GM12875 (cell line): ENCODE results near the gene DNM3.

ENCODE experiments used
- H3K4me3 ChIP-seq: one replicate; pipeline ENCODE4 v1.5.1; 2011; ENCODE audit warnings: low read depth, low read length, control low read depth
- TF ChIP-seq, protein P1 (sequence below): IDR thresholded peaks from 2 replicates; pipeline ENCODE4 v1.5.1; 2011; ENCODE audit warnings: low read depth, mild to moderate bottlenecking, control low read depth, inconsistent platforms, low read length, moderate library complexity, borderline replicate concordance; ENCODE audit not compliant: insufficient read depth

The DNM3 gene

DNA sequence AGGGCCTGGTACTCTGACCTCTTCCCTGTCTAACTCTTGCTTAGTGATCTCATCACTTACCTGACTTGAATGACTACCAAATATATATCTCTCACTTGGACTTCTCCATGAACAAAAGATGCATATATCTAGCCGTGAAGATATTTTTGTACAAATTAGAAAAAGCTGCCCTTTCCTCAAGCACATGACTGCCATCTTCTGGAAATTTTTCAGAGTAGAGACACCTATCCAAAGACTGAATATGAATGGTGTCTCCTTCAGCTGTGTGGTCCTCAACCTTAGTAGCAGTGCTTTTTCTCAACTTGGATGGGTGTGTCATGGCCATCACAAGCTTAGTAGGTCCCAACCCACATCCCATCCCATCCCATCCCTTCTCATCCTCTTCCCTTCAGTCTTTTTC lies 142.3 kb downstream of the DNM3 start:
- TF ChIP-seq, protein P1, sequence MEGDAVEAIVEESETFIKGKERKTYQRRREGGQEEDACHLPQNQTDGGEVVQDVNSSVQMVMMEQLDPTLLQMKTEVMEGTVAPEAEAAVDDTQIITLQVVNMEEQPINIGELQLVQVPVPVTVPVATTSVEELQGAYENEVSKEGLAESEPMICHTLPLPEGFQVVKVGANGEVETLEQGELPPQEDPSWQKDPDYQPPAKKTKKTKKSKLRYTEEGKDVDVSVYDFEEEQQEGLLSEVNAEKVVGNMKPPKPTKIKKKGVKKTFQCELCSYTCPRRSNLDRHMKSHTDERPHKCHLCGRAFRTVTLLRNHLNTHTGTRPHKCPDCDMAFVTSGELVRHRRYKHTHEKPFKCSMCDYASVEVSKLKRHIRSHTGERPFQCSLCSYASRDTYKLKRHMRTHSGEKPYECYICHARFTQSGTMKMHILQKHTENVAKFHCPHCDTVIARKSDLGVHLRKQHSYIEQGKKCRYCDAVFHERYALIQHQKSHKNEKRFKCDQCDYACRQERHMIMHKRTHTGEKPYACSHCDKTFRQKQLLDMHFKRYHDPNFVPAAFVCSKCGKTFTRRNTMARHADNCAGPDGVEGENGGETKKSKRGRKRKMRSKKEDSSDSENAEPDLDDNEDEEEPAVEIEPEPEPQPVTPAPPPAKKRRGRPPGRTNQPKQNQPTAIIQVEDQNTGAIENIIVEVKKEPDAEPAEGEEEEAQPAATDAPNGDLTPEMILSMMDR = no peak
- H3K4me3 ChIP-seq = no peak overlapping the region

GRCh38 chr1:171984262-171984661 lies 143.0 kb downstream of the DNM3 start:
- H3K4me3 ChIP-seq = no peak overlapping the region
- TF ChIP-seq, protein P1 = no peak

- TF ChIP-seq, protein P1 = peak; percentile 59; the same call in 1 of the 2 replicates
- no peak overlapping the region for H3K4me3 ChIP-seq
Observed at GRCh38 chr1:171984850-171985485, 143.7 kb downstream of the DNM3 start.

GRCh38 chr1:171985639-171986038 lies 144.3 kb downstream of the DNM3 start:
- TF ChIP-seq, protein P1 = peak; percentile 25; the same call in 1 of the 2 replicates
- no peak overlapping the region for H3K4me3 ChIP-seq

DNA sequence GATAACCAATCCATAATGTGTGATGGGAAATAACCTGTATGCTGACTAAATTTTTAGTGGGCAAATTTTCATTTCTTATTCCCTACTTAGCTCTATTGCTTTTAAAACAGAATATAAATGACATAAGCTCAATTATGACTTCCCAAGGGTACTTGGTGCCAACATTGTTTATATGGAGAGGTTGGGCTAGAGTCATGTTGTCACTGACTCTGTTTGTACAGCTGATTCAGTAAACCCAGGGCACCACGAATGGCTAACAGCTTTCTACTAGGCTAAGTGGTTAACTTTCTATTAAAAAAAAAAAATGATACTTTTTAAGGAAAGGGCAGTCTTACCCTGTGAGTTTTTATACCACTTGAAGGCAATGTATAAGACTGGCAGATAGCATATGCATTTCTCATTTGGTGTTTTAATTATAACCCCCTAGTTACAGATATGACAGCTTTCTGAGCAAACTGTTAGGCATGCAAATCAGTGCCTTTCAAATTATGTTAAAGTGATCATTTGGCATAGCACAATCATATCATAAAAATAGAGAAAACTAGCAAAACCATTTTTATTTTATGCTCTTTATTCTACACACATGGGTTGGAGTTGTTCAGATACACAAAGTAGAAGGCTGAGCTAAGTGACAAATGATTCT lies 147.1 kb downstream of the DNM3 start:
- H3K4me3 ChIP-seq = no peak overlapping the region
- TF ChIP-seq, protein P1 = no peak

DNA sequence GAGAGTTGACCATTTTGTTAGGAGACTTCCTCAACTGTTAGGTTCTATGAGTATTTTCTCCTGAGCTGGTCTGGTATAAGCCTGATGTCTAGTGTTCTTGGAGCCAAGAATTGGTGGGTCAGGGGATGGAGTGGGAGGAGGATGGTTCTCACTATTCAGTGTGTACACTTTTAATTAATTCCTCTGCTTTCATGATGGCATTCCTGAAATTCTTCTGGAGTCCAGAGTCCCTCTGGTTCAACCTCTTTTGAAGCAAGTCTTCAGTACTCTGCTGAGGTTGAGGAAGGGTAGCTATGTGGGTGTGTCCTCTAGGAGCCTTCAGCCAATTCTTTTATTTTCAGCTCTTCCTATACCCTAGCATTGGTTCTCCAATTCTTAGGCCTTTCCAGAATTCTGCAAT lies 149.1 kb downstream of the DNM3 start:
- no peak overlapping the region for H3K4me3 ChIP-seq
- TF ChIP-seq, protein P1 = no peak

DNA sequence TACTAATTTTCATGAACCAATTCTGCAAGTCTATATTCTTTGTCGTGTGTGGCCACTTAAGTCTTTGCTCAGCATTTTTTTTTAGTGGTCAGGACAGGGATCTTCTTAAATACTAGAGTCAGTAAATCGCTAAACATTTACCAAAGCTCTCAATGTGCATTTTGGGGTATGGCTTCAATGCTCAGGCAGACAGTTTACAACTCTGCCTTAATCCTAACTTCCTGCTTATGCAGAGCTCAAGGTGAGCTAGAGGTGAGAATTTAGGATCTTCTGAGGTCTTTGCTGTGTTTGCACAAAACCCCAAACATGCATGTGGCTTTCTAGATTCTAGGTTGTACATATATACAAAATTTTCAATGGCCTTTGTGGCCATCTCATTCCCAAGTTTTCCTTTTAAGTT lies 153.0 kb downstream of the DNM3 start:
- H3K4me3 ChIP-seq = no peak overlapping the region
- TF ChIP-seq, protein P1 = no peak
